Sciatic nerve (tissue), 2 donors: ENCODE data around the gene TMEM132C. TPM values are rescaled to one million over a fixed set of nuclear protein-coding genes. Genes with fewer than 3 reads are reported as not detected.
"Not testable (repeated sequence)": the region's sequence is repeated elsewhere in the genome, so short reads cannot be mapped to it uniquely, and the experiment has no call there.

ENCODE experiments used
- ATAC-seq: fragments of 200-7000 bp; cut with Tn5 transposase; one replicate; pipeline ENCODE4 v1.9.1; 2020; ENCODE audit warnings: mild to moderate bottlenecking, moderate library complexity
- DNase-seq: peaks from one replicate; pipeline ENCODE4 v3.0.0-alpha.2; 2020; ENCODE audit warnings: low spot score
- intact Hi-C: fragments of 100-400 bp; cut with DNase I; formaldehyde crosslinking; loops from one replicate; pipeline ENCODE4 v1.14.2; 2022
- total RNA-seq: library from RNA; stranded (reverse); fragmentation: NEBNext Ultra II Directional; extraction: Animal tissue kit (Norgen Biotek cat#: 25700); gene quantifications from one replicate; pipeline ENCODE4 v1.2.1, GENCODE V29; 2021
- donor health status: DM: no; HTN: no; CAD: no.
- donor health status: DM: no; HTN: no; CAD: no.

TMEM132C gene
- total RNA-seq, 1 donor from 2014 or later, result 13.5 TPM

- no peak for DNase-seq
- intact Hi-C loops, result no loop called here
- no peak for ATAC-seq
Measured at GRCh38 chr12:128573907-128574306, 306.9 kb downstream of the TMEM132C start.

GRCh38 chr12:128578045-128578444, 311.1 kb downstream of the TMEM132C start:
- intact Hi-C loops, result no loop called here
- DNase-seq (no peak), ATAC-seq (no peak)

- DNase-seq (no peak), ATAC-seq (no peak)
- intact Hi-C loops, result no loop called here
Measured at GRCh38 chr12:128581321-128581761, 314.4 kb downstream of the TMEM132C start.

- ATAC-seq (no peak), DNase-seq (no peak)
Measured at GRCh38 chr12:128583453-128583852, 316.5 kb downstream of the TMEM132C start.

GRCh38 chr12:128586451-128587029, 319.6 kb downstream of the TMEM132C start:
- no peak for ATAC-seq
- intact Hi-C loops, result no loop called here
- no peak for DNase-seq

More at GRCh38 chr12:128583453-128583852, 316.5 kb downstream of the TMEM132C start:
- intact Hi-C loops, result no loop called here

GRCh38 chr12:128587918-128588317, 320.9 kb downstream of the TMEM132C start:
- no peak for DNase-seq
- intact Hi-C loops, result no loop called here
- no peak for ATAC-seq

GRCh38 chr12:128592220-128592744, 325.3 kb downstream of the TMEM132C start:
- ATAC-seq, result no peak
- intact Hi-C loops, result no loop called here

GRCh38 chr12:128594521-128594920, 327.6 kb downstream of the TMEM132C start:
- ATAC-seq, result no peak
- DNase-seq, result no peak
- intact Hi-C loops, result no loop called here

More at GRCh38 chr12:128592220-128592744, 325.3 kb downstream of the TMEM132C start:
- DNase-seq, result no peak

GRCh38 chr12:128595609-128596008, 328.6 kb downstream of the TMEM132C start:
- ATAC-seq, result no peak
- intact Hi-C loops, result no loop called here
- DNase-seq, result no peak

GRCh38 chr12:128600886-128601285, 333.9 kb downstream of the TMEM132C start:
- DNase-seq, result no peak
- no peak for ATAC-seq
- intact Hi-C loops, result no loop called here

- no peak for DNase-seq
- intact Hi-C loops, result no loop called here
- no peak for ATAC-seq
Measured at GRCh38 chr12:128603573-128604115, 336.7 kb downstream of the TMEM132C start.

GRCh38 chr12:128604219-128604618, 337.2 kb downstream of the TMEM132C start:
- intact Hi-C loops, DNase-seq, ATAC-seq: not testable (repeated sequence)

- no peak for DNase-seq
- intact Hi-C loops, result no loop called here
- no peak for ATAC-seq
Measured at GRCh38 chr12:128606051-128606450, 339.1 kb downstream of the TMEM132C start.

GRCh38 chr12:128606538-128606937, 339.6 kb downstream of the TMEM132C start:
- no peak for ATAC-seq
- no peak for DNase-seq
- intact Hi-C loops, result no loop called here

GRCh38 chr12:128606970-128607369, 340.0 kb downstream of the TMEM132C start:
- intact Hi-C loops, result loop anchor here (1.0 kb wide), 1 partner anchor 42 kb away; no protein-coding TSS in a partner anchor
- DNase-seq, result no peak
- no peak for ATAC-seq

- ATAC-seq, result no peak
- DNase-seq, result no peak
- intact Hi-C loops, result loop anchor here (1.0 kb wide), 1 partner anchor 42 kb away; no protein-coding TSS in a partner anchor
Measured at GRCh38 chr12:128607641-128608040, 340.7 kb downstream of the TMEM132C start.

- ATAC-seq (no peak), DNase-seq (no peak)
- intact Hi-C loops, result no loop called here
Measured at GRCh38 chr12:128609861-128610260, 342.9 kb downstream of the TMEM132C start.

GRCh38 chr12:128611736-128612135, 344.8 kb downstream of the TMEM132C start:
- DNase-seq, result no peak
- ATAC-seq, result no peak
- intact Hi-C loops, result no loop called here

- intact Hi-C loops, result no loop called here
- ATAC-seq (peak; percentile 45), DNase-seq (no peak)
Measured at GRCh38 chr12:128612150-128612850, 345.3 kb downstream of the TMEM132C start.
